GM12874 (cell line): Measurements from ENCODE around the gene KIF25.

Experiments
- TF ChIP-seq, protein P1 (sequence below): IDR thresholded peaks from 2 replicates; pipeline ENCODE4 v1.5.1; 2011; ENCODE audit warnings: low read depth, mild to moderate bottlenecking, control low read depth, low read length, moderate library complexity; ENCODE audit not compliant: insufficient read depth

KIF25 gene

GRCh38 chr6:168056892-168057527 lies 59.5 kb downstream of the KIF25 start:
- TF ChIP-seq, protein P1, sequence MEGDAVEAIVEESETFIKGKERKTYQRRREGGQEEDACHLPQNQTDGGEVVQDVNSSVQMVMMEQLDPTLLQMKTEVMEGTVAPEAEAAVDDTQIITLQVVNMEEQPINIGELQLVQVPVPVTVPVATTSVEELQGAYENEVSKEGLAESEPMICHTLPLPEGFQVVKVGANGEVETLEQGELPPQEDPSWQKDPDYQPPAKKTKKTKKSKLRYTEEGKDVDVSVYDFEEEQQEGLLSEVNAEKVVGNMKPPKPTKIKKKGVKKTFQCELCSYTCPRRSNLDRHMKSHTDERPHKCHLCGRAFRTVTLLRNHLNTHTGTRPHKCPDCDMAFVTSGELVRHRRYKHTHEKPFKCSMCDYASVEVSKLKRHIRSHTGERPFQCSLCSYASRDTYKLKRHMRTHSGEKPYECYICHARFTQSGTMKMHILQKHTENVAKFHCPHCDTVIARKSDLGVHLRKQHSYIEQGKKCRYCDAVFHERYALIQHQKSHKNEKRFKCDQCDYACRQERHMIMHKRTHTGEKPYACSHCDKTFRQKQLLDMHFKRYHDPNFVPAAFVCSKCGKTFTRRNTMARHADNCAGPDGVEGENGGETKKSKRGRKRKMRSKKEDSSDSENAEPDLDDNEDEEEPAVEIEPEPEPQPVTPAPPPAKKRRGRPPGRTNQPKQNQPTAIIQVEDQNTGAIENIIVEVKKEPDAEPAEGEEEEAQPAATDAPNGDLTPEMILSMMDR, result no peak

- TF ChIP-seq, protein P1, result no peak
Observed at GRCh38 chr6:168057836-168058235, 60.4 kb downstream of the KIF25 start.

- TF ChIP-seq, protein P1, result no peak
Observed at GRCh38 chr6:168058691-168059551, 61.5 kb downstream of the KIF25 start.

GRCh38 chr6:168060521-168060931 lies 63.1 kb downstream of the KIF25 start:
- TF ChIP-seq, protein P1, result no peak

DNA sequence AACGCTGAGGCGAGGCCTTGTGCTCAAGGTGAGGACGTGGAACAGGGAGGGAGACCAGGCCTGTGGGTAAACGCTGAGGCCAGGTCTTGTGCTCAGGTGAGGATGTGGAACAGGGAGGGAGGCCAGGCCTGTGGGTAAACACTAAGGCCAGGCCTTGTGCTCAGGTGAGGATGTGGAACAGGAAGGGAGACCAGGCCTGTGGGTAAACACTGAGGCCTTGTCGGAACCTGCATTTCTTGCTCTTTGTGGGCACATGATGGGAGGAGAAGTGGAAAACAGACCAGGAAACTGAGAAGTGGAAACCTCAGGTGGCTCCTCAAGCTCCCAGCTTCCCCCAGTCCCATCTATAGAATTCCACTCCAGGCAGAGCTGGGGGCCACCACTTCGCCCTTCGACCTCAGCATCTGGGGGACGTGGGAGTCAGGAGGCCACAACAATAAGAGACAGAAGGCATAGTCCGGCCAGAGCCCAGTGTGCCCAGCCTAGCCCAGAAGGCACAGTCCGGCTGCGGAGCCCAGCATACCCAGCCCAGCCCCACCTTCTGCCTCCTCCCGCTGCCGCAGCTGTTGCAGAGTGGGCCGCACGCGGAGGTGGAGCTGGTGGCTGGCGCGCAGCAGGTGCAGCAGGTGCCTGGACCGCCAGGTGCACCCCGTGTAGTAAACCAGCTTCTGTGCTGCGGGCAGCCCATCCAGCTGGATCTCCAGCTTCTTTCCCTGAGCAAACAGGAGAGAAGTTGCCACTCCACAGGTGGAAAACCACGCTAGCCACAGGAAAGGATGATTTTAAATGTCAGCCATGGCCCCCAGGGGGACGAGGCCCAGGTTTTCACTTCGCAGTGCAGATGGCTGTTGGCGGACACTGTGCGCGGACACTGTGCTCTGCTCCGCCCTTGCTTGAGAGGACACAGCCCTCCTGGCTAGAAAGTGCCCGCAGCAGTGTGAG lies 64.1 kb downstream of the KIF25 start:
- TF ChIP-seq, protein P1, result no peak

DNA sequence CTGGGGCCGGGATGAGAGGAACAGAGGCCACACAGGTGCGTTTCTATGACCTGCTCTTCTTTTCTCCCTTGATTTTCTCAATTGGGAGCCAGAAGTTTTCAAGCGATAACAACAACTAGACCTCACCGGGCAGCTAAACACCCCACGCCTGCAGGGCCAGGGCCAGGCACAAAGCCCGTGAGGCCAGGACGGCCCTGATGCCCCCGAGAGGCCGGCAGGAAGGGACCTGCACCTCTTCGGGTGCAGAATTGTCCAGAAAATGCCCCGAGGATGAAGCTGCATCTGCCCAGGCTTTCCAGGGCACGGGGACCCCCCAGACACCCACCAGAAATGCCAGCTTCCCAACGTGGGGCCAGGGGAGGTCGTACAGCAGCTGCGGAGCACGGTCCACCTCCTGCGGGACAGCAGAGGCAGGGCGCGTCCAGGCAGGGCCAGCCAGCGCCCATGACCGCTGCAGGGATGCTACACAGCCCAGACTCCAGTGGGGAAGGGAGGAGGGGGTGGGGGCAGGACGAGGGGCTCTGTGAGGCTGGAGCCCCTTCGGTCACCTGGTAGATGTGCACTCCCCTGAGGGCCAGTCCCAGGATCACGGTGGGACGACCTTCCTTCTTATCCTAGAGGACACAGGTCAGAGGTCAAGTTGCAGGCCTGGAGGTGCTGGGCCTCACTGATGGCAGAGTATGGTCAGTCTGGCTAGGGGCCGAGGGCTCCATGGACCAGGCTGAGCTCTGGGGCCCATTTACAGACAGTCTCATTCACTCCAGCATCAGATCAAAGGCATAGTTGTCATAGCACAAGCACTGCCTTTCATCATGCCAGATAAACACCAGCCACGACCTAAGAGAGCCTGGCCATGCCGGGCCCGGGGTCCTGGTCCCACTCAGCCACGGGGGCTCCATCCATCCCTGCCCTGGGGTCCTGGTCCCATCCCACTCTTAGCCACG lies 65.1 kb downstream of the KIF25 start:
- TF ChIP-seq, protein P1, result no peak
